ENCODE measurements around the gene PDGFD. TPM values are rescaled to one million over a fixed set of nuclear protein-coding genes. Genes with fewer than 3 reads are reported as not detected.

The PDGFD gene
- total and polyA plus RNA-seq, 2 donors (not counting 3 experiments of a cell fraction or from before 2014, with no cell fraction given) = 6.3 to 13.1 TPM

DNA sequence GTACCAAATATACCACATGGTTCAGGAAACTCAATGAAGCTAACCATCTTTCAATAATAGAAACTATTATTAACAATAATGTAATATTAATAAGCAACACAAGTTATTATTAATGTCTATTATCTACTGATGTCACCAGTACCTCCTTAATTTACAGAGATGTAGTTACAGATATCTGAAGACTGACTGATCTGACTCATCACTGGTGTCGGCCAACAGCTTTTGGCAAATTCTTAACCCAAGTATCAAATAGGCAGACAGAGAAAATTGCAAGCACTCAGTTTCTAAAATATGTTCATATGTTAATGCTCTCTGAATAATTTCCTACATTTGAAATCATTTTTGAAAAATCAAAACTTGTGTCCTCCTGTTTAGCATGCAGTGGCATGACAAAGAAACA, 227.9 kb downstream of the PDGFD start:
- no peak overlapping the region for H3K4me3 ChIP-seq (replicated peaks in 1 of 3; ENCODE audit: insufficient read depth in 1 of 3, low read depth in 1 of 3, low read length in 3 of 3)
- no TSS peak for BruUV-seq (replicated peaks)
- DNase-seq (ENCODE audit: low read depth, low spot score) (no peak), FAIRE-seq (no peak)
- H3K4me1 ChIP-seq (ENCODE audit: control insufficient read depth, extremely low read depth, insufficient read depth, low read length) = no peaks in the 10 kb centered on the region
- no peaks in the 10 kb centered on the region for H3K9me1 ChIP-seq (replicated peaks; ENCODE audit: control insufficient read depth, extremely low read depth, insufficient read depth, low read length)
- intact Hi-C loops (cut with micrococcal nuclease) = no loop called here
- H4K20me1 ChIP-seq (replicated peaks; ENCODE audit: control insufficient read depth, extremely low read depth, insufficient read depth, low read length) = no peaks in the 10 kb centered on the region
- no peaks in the 10 kb centered on the region for H3K9me3 ChIP-seq (replicated peaks; ENCODE audit: control insufficient read depth, insufficient read depth, low read length)
- no peak overlapping the region for H3K27ac ChIP-seq (ENCODE audit: insufficient read depth, low read depth, low read length)
- dilution Hi-C loops (cut with MboI; ENCODE audit: extremely low pct_ligation_motif_present, low sequenced_read_pairs) = no loop called here
- H3K9ac ChIP-seq (replicated peaks; ENCODE audit: extremely low read depth, insufficient read depth, low read length) = no peak overlapping the region
- POLR2A ChIA-PET = no interaction called here
- no peaks in the 10 kb centered on the region for H3K79me2 ChIP-seq (ENCODE audit: control insufficient read depth, insufficient read depth, low read length)
- H3K4me2 ChIP-seq (ENCODE audit: insufficient read depth, low read length) = no peak overlapping the region
- TF ChIP-seq MYC (IDR thresholded peaks at IDR 0.05; ENCODE audit: low read depth, low read length) (no peak), POLR2AphosphoS5 (IDR thresholded peaks at IDR 0.05; ENCODE audit: insufficient read depth, low read depth, low read length) (no peak), JUN (IDR thresholded peaks at IDR 0.05; ENCODE audit: borderline replicate concordance, insufficient read depth, insufficient read length, low read depth) (no peak), EZH2 (IDR thresholded peaks at IDR 0.05; ENCODE audit: borderline replicate concordance, low read depth, low read length, severe bottlenecking) (no peak), POLR2A (IDR thresholded peaks at IDR 0.05; ENCODE audit: low read depth, low read length) (no peak), FOS (IDR thresholded peaks at IDR 0.05; ENCODE audit: borderline replicate concordance, insufficient read depth, low read length) (no peak), GATA2 (IDR thresholded peaks at IDR 0.05; ENCODE audit: insufficient read depth, insufficient read length, low read depth, low read length) (no peak)
- TF ChIP-seq, protein P1, sequence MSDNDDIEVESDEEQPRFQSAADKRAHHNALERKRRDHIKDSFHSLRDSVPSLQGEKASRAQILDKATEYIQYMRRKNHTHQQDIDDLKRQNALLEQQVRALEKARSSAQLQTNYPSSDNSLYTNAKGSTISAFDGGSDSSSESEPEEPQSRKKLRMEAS (IDR thresholded peaks at IDR 0.05; ENCODE audit: insufficient read depth, insufficient read length) = no peak
- TF ChIP-seq, protein P2, sequence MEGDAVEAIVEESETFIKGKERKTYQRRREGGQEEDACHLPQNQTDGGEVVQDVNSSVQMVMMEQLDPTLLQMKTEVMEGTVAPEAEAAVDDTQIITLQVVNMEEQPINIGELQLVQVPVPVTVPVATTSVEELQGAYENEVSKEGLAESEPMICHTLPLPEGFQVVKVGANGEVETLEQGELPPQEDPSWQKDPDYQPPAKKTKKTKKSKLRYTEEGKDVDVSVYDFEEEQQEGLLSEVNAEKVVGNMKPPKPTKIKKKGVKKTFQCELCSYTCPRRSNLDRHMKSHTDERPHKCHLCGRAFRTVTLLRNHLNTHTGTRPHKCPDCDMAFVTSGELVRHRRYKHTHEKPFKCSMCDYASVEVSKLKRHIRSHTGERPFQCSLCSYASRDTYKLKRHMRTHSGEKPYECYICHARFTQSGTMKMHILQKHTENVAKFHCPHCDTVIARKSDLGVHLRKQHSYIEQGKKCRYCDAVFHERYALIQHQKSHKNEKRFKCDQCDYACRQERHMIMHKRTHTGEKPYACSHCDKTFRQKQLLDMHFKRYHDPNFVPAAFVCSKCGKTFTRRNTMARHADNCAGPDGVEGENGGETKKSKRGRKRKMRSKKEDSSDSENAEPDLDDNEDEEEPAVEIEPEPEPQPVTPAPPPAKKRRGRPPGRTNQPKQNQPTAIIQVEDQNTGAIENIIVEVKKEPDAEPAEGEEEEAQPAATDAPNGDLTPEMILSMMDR (IDR thresholded peaks at IDR 0.05; ENCODE audit: extremely low read depth in 1 of 2, insufficient read depth in 1 of 2, low read depth in 1 of 2, low read length in 2 of 2) = no peak
- no peak overlapping the region for H2AFZ ChIP-seq (ENCODE audit: low read depth, low read length)
- no peaks in the 10 kb centered on the region for H3K27me3 ChIP-seq (ENCODE audit: control insufficient read depth in 2 of 2, insufficient read depth in 2 of 2, low read length in 2 of 2)
- CTCF ChIA-PET = interaction anchor here (1.3 kb wide), 1 partner anchor 11 kb away, joined by 4 read pairs; no protein-coding TSS in a partner anchor
- H3K36me3 ChIP-seq (ENCODE audit: control insufficient read depth in 2 of 2, extremely low read depth in 1 of 2, insufficient read depth in 2 of 2, low read length in 2 of 2) = no peaks in the 10 kb centered on the region

Data from endothelial cell of umbilical vein (primary cell).